Daoy (cell line): ENCODE results near the gene BPIFA2. TPM values are rescaled to one million over a fixed set of nuclear protein-coding genes. Genes with fewer than 3 reads are reported as not detected.
"Not testable (repeated sequence)": the region's sequence is repeated elsewhere in the genome, so short reads cannot be mapped to it uniquely, and the experiment has no call there.

Experiments used
- DNase-seq: peaks from one replicate; pipeline ENCODE4 v3.0.0-alpha.2; 2015; ENCODE audit warnings: low read depth
- total RNA-seq: library from RNA; depleted of rRNA; stranded (reverse); fragments of >200 nt; shearing (Covaris generic); gene quantifications from 2 replicates; pipeline ENCODE4 v1.2.3, GENCODE V29; 2014

BPIFA2 gene
- total RNA-seq, 1 experiment from 2014 or later, result not detected

DNA sequence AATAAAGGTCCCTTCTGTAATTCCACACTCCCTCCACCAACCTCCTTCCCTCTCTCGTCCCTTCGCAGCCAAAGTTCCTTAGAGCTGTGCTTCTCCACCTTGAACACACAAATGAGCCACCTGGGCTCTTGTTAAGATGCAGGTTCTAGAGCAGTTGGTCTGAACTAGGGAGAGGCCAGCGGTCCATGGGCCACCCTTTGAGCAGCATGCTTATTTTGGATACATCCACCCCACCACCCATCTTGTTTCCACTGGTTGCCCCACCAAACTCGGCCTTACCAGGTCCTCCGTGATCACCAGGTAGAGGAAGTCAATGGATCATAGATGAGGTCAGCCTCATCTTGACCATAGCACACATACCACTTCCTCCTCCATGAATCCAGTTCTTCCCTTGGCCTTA, 7.3 kb upstream of the BPIFA2 start:
- DNase-seq, result no peak

- DNase-seq, result no peak
Measured at GRCh38 chr20:33162313-33162712, 5.6 kb upstream of the BPIFA2 start.

DNA sequence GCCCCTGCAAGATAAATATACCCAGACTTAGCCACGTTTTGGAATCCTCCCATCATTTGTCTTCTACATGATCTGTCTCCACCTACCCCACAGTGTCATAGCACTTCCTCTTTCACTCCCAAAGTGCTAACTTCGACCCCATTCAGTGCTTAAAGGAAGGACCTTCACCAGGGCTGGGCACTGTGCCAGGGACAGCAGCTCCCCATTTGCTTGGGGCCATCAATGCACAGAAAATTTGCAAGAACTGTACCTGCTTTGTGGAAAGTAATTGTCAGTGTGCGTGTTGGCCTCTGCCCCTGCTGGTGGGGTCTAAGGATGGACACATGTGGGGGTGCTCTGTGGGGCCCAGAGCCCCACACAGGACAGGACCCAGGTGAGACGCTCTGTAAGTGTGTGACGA, 5.2 kb upstream of the BPIFA2 start:
- DNase-seq, result no peak

GRCh38 chr20:33163856-33164762, 3.9 kb upstream of the BPIFA2 start:
- no peak for DNase-seq

GRCh38 chr20:33164763-33165095, 3.2 kb upstream of the BPIFA2 start:
- no peak for DNase-seq

DNA sequence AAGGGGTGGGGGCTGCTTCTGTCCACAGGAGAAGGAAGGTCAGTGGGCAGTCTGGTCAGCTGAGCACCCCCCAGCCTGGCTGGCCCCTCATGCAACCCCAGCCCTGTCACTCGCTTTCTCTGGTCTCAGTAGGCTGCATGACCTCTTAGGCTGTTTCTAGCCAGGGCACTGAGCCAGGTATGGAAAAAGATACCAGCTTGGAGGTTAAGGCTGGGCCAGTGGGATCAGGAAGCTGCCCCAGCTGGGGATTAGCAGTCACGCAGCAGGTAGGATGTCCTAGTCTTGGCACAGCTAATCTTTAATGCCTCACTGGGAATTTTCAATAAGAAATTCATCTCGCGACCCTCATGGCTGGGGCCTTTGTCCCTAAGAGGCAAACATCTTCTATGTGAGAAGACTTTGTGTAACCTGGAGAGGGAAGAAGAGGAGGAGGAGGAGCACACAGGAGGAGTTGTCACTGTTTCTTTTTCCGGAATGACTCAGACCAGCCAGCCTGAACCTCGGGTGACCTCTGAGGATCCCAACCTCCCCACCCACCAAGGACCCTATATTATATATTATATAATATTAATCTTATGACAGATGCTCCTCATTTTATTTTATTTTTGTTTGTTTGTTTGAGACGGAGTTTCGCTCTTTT, 2.4 kb upstream of the BPIFA2 start:
- no peak for DNase-seq

DNA sequence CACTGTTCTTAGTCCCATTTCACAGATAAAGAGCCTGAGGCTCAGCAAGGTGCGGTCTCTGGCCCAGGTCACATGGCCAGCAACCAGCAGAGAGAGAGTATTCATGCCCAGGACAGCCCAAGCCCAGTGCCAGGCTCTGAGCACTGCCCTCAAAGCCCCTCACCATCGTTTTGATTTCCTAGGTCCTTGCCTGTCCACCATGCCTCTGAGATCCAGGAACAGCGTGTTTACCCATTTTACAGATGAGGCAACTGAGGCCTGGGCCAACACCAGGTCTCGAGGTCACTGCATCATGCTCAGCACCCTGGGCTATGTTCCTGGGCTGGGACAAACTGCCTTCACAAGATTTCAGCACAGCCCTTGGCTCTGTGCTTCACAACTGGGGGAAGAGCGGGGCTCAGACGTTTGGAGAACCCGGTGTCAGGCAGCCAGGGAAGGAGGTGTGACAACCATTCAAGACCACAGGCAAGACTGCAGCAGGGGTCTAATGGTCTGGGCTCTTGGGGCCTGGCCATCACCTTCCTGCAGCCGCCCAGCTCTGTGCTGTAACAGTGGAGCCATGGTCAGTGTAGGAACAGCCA, 1.3 kb upstream of the BPIFA2 start:
- DNase-seq, result no peak

- DNase-seq, result no peak
Measured at GRCh38 chr20:33169176-33169794, 1.3 kb downstream of the BPIFA2 start.

DNA sequence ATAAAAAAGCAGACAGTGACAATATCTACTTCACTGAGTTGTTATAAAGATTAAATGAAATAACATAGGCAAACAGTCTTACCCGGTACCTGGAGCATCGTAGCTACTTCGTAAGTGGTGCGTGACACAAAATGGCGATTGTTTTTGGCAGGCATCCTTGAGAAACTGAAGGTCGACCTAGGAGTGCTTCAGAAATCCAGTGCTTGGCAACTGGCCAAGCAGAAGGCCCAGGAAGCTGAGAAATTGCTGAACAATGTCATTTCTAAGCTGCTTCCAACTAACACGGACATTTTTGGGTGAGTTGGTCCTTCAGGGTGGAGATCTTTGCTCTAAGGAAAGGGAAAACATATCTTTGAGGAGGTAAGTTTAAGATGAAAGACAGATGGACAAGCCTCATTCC, 4.8 kb downstream of the BPIFA2 start:
- no peak for DNase-seq

GRCh38 chr20:33175123-33175522, 7.2 kb downstream of the BPIFA2 start:
- no peak for DNase-seq

- DNase-seq, result no peak
Measured at GRCh38 chr20:33176101-33176500, 8.1 kb downstream of the BPIFA2 start.

DNA sequence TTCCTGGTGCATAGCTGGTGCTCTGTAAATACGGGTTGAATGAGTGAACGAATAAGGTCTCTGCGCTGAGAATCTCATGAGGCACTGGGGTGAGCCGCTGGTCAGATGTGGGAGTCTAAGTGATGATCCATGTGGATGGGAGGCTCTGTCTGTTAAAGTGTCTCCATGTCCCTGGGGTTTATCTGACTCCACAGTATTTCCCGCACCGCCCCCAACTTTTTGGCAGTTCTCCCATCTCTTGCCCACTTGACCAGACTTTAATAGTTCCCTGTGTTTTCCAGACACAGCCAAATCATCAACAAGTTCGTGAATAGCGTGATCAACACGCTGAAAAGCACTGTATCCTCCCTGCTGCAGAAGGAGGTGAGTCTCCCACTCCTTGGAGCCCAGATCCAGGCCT, 9.9 kb downstream of the BPIFA2 start:
- DNase-seq, result no peak

DNA sequence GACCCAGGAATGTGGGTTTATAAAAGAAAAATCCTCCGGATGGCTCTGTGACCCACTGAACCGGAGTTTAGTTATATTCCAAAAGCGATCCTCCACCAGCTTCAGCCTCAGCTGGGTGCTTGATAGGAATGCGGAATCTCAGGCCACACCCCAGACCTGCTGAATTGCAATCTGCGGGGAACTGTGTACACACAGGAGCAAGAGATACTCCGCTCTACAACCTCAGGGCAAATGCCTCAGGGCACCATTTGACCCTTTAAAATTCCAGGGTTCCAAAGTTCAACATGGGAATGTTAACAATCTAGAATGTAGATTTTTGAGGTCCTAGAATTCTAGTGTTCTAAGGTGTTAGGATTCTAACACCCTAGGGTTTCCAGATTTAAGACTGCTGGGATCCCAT, 10.8 kb downstream of the BPIFA2 start:
- no peak for DNase-seq

DNA sequence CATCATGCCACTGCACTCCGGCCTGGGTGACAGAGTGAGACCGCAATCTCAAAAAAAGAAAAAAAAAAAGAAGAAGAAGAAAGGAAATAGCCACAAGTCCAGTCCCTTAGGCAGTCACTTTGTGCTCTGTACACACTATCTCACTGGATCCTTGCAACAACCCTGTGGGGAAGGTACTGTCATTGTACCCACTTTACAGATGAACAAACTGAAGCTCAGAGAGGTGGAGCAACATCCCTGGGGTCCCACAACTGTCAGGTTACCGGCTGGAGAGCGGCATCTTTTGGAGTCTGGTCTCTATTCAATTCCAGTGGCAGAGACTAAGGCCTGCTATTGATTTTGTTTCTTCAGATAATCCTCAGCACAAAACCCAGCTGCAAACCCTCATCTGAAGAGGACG, 12.2 kb downstream of the BPIFA2 start:
- no peak for DNase-seq

- DNase-seq, result no peak
Measured at GRCh38 chr20:33181482-33182093, 13.6 kb downstream of the BPIFA2 start.

DNA sequence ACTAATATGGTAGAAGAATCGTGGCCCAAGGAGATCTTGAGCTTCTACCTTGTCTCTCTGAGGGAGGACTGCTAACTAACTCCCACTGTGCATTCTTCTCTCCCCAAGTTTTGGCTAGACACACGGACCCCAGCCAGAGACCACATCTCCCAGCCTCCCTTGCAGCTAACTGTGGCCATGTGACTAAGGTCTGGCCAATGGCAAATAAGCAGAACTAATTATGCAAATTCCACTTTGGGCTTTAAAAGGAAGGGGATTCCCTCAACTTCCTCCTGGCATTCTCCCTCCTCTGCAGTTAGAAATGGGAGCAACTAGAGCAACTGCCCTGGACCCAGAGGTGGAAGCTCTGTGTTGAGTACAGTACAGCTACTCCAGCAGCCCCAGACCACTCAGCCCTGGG, 15.4 kb downstream of the BPIFA2 start:
- no peak for DNase-seq

DNA sequence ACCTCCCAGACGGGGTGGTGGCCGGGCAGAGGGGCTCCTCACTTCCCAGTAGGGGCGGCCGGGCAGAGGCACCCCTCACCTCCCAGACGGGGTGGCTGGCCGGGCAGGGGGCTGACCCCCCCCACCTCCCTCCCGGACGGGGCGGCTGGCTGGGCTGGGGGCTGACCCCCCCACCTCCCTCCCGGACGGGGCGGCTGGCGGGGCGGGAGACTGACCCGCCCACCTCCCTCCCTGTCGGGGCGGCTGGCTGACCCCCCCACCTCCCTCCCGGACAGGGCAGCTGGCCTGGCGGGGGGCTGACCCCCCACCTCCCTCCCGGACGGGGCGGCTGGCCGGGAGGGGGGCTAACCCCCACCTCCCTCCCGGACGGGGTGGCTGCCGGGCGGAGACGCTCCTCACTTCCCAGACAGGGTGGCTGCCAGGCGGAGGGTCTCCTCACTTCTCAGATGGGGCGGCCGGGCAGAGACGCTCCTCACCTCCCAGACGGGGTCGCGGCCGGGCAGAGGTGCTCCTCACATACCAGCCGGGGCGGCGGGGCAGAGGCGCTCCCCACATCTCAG, 17.2 kb downstream of the BPIFA2 start:
- DNase-seq, result not testable (repeated sequence)

GRCh38 chr20:33187491-33187890, 19.5 kb downstream of the BPIFA2 start:
- no peak for DNase-seq

DNA sequence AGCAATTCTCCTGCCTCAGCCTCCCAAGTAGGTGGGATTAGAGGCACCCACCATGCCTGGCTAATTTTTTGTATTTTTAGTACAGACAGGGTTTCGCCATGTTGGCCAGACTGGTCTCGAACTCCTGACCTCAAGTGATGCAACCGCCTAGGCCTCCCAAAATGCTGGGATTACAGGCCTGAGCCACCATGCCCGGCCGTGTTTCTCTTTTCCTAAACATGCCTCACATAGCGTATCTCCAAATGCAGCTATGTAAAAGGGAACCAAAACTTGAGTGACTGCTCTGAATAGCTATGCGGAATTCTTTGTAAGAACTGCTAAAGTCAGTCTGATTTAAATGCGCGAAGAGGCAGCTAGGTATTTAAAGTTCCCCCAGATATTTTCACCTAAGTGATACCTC, 20.5 kb downstream of the BPIFA2 start:
- no peak for DNase-seq

DNA sequence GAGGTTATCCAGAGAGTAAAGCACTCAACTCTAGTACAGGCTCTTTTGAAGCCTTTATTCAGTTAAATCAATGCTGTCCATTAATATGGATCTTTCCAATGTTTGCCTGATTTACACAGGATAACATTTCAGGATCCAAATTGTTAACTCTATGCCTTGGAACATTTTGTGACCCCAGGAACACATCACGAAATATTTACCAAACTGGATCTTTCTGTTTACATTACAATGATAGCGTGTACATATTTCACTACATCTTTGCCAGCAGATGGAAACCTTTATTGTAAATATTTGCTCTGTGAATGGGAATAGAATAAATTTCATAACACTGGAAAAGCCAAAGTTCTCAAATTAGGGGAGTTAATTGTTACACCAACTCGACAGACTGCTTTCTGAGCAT, 23.5 kb downstream of the BPIFA2 start:
- DNase-seq, result no peak

- no peak for DNase-seq
Measured at GRCh38 chr20:33191955-33192354, 24.0 kb downstream of the BPIFA2 start.
